ENCODE results near the gene LPAR2.

Gene LPAR2

GRCh38 chr19:19575411-19575810 is 52.6 kb downstream of the LPAR2 start:
- Histone ChIP-seq H3K4me1 (no peaks in the 10 kb centered on the region), H3K79me2 (no peaks in the 10 kb centered on the region), H3K9ac (no peak overlapping the region), H2AFZ (no peak overlapping the region), H3K4me3 (ENCODE audit: low read depth, low read length) (no peak overlapping the region), H3K4me2 (ENCODE audit: low read length) (no peak overlapping the region), H3K27ac (no peak overlapping the region), H3K9me3 (ENCODE audit: control insufficient read depth, low read length) (no peaks in the 10 kb centered on the region), H3K27me3 (ENCODE audit: control insufficient read depth, insufficient read depth, low read length) (no peaks in the 10 kb centered on the region), H3K36me3 (ENCODE audit: control insufficient read depth, insufficient read depth, low read length) (no peaks in the 10 kb centered on the region)
- no peak for TF ChIP-seq CTCF (IDR thresholded peaks at IDR 0.05)
